Measurements from ENCODE around the gene CTSC.

- TF ChIP-seq EP300 (IDR thresholded peaks at IDR 0.05) (no peak), POLR2AphosphoS5 (IDR thresholded peaks at IDR 0.05) (no peak)
- TF ChIP-seq, protein P1, sequence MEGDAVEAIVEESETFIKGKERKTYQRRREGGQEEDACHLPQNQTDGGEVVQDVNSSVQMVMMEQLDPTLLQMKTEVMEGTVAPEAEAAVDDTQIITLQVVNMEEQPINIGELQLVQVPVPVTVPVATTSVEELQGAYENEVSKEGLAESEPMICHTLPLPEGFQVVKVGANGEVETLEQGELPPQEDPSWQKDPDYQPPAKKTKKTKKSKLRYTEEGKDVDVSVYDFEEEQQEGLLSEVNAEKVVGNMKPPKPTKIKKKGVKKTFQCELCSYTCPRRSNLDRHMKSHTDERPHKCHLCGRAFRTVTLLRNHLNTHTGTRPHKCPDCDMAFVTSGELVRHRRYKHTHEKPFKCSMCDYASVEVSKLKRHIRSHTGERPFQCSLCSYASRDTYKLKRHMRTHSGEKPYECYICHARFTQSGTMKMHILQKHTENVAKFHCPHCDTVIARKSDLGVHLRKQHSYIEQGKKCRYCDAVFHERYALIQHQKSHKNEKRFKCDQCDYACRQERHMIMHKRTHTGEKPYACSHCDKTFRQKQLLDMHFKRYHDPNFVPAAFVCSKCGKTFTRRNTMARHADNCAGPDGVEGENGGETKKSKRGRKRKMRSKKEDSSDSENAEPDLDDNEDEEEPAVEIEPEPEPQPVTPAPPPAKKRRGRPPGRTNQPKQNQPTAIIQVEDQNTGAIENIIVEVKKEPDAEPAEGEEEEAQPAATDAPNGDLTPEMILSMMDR (IDR thresholded peaks at IDR 0.05) = no peak
Observed at GRCh38 chr11:88326099-88326498, 11.4 kb downstream of the CTSC start.

All from sigmoid colon (tissue), 4 donors.